ENCODE measurements around the gene ABR. TPM values are rescaled to one million over a fixed set of nuclear protein-coding genes. Genes with fewer than 3 reads are reported as not detected.

The ABR gene
- total and polyA plus RNA-seq, 2 of the 8 experiments (the other 6 are each of a cell fraction or from before 2014, with no cell fraction given), result 44.8 to 47.2 TPM

DNA sequence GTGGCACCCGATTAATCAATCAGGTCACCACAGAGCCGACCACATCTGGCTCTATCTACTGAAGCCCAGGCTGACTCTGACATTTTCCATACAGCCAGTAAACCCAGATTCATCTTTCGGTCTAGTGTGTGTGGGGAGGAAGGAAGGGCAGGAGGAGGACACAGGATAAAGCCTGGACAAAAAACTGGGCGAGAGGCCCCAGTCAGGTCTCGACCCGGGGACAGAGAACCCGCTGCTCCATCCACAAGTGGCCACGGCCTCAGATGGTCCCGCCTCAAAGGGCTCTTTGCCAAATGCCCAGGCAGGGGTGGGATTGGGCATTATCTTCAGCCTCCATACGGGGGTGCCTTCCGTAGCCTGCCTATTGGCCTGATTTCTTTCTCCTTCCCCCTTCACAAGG lies 7.8 kb downstream of the ABR start:
- Histone ChIP-seq H3K4me1 (replicated peaks in 1 of 4; ENCODE audit: control insufficient read depth in 3 of 4, insufficient read depth in 4 of 4, low read length in 3 of 4) (no peaks in the 10 kb centered on the region), H3K18ac (ENCODE audit: extremely low read depth, low read length) (no peak overlapping the region), H4K5ac (ENCODE audit: insufficient read length, low read depth, low read length) (no peak overlapping the region), H2AFZ (ENCODE audit: low read length) (no peak overlapping the region), H3K4me3 (ENCODE audit: extremely low read depth in 1 of 4, insufficient read depth in 2 of 4, low read depth in 3 of 4, low read length in 4 of 4) (no peak overlapping the region), H2BK12ac (ENCODE audit: low read depth, low read length) (no peak overlapping the region), H3K79me2 (ENCODE audit: control insufficient read depth in 1 of 2, insufficient read depth in 2 of 2, low read length in 2 of 2) (no peaks in the 10 kb centered on the region; a peak in 1 of 4 replicates), H3K23me2 (ENCODE audit: low read depth, low read length) (peaks cover 2% of the 10 kb centered on the region; the same call in 1 of the 2 replicates), H4K91ac (replicated peaks; ENCODE audit: insufficient read length, low read length) (no peak overlapping the region), H4K20me1 (replicated peaks in 1 of 2; ENCODE audit: control insufficient read depth in 1 of 2, insufficient read depth in 2 of 2, low read length in 2 of 2) (peaks cover 0 to 11% of the 10 kb centered on the region in 2 experiments), H3K9ac (replicated peaks in 1 of 4; ENCODE audit: extremely low read depth in 1 of 4, low read depth in 3 of 4, low read length in 3 of 4) (no peak overlapping the region), H3K79me1 (ENCODE audit: low read depth, low read length) (peaks cover 2% of the 10 kb centered on the region; the same call in 1 of the 2 replicates), H3K27ac (ENCODE audit: low read depth, low read length) (no peak overlapping the region), H2BK20ac (ENCODE audit: low read length) (no peak overlapping the region), H3K14ac (ENCODE audit: insufficient read length) (no peak overlapping the region), H4K8ac (ENCODE audit: extremely low read depth, insufficient read depth, low read length) (no peak overlapping the region), H3K36me3 (ENCODE audit: control insufficient read depth in 2 of 4, insufficient read depth in 4 of 4, low read length in 3 of 4) (no peaks in the 10 kb centered on the region; a peak in 1 of 8 replicates), H3K27me3 (replicated peaks in 1 of 4; ENCODE audit: control insufficient read depth in 3 of 4, extremely low read depth in 1 of 4, insufficient read depth in 3 of 4, low read length in 3 of 4) (no peaks in the 10 kb centered on the region), H2BK15ac (ENCODE audit: low read length) (no peak overlapping the region), H3K4ac (replicated peaks; ENCODE audit: insufficient read length, low read depth, low read length) (no peak overlapping the region), H2BK5ac (ENCODE audit: low read depth, low read length) (no peak overlapping the region), H3K4me2 (ENCODE audit: insufficient read depth in 1 of 2, low read depth in 2 of 2, low read length in 2 of 2) (no peak overlapping the region), H2AK5ac (ENCODE audit: low read depth, low read length) (no peak overlapping the region), H3K23ac (ENCODE audit: insufficient read length) (no peak overlapping the region), H2BK120ac (replicated peaks; ENCODE audit: low read depth, low read length) (no peak overlapping the region), H3K9me3 (ENCODE audit: insufficient read depth in 2 of 2, low read depth in 1 of 2, low read length in 1 of 2) (no peaks in the 10 kb centered on the region), H3K56ac (replicated peaks; ENCODE audit: insufficient read length, low read depth, low read length) (no peak overlapping the region)
- POLR2A ChIA-PET (ENCODE audit: partially characterized antibody), result no interaction called here
- FAIRE-seq, result no peak
- CTCF ChIA-PET (ENCODE audit: partially characterized antibody), result interaction anchor here (0.7 to 1.9 kb wide), 6 partner anchors 10 to 115 kb away, joined by 3 to 8 read pairs (median 4); no protein-coding TSS in a partner anchor
- WGBS, 2 experiments (ENCODE audit: extremely low coverage in 1 of 2, insufficient coverage in 1 of 2, insufficient read length in 1 of 2, insufficient replicate concordance in 2 of 2, low coverage in 1 of 2, low lambda C conversion rate in 2 of 2, missing lambda C conversion rate in 1 of 2), result 88% methylated on average over 11 of the region's 11 CpGs; no CpG with 5 or more reads in 1 of the 2 experiments
- no peak for DNase-seq (ENCODE audit: low read depth in 1 of 2, low spot score in 2 of 2)
- no peak for TF ChIP-seq GABPA (IDR thresholded peaks at IDR 0.05; ENCODE audit: borderline replicate concordance, insufficient read depth, low read length)
- no peak for TF ChIP-seq CHD2 (IDR thresholded peaks at IDR 0.05; ENCODE audit: low read length)
- TF ChIP-seq NANOG (IDR thresholded peaks at IDR 0.05; ENCODE audit: insufficient read depth, low read depth, low read length, poor library complexity, severe bottlenecking), result no peak
- no peak for TF ChIP-seq HDAC6 (IDR thresholded peaks at IDR 0.05; ENCODE audit: low read depth, low read length)
- no peak for TF ChIP-seq SIN3A (conservative IDR thresholded peaks at IDR 0.05 in 1 of 2, IDR thresholded peaks at IDR 0.05 in 1 of 2; ENCODE audit: low read depth in 1 of 2, low read length in 2 of 2)
- no peak for TF ChIP-seq BCL11A (IDR thresholded peaks at IDR 0.05; ENCODE audit: low read depth in 2 of 2, low read length in 2 of 2)
- TF ChIP-seq RNF2 (IDR thresholded peaks at IDR 0.05; ENCODE audit: borderline replicate concordance, low read depth, low read length, missing control alignments, poor library complexity, severe bottlenecking), result no peak
